Tibial nerve (tissue), 4 donors: ENCODE measurements around the gene TRPV6.

Experiments
- EP300 ChIP-seq, 2 donors: sonication (generic); formaldehyde crosslinking; IDR thresholded peaks; one replicate each; pipeline ENCODE4 v1.6.1; 2017; ENCODE audit warnings: antibody characterized with exemption in 2 of 2, mild to moderate bottlenecking in 1 of 2
- TF ChIP-seq, protein P1 (sequence below), 5 experiments: fragments of 200-600 bp in 3 of 5; fragments of 450-650 bp in 2 of 5; sonication (generic) in 3 of 5; IDR thresholded peaks; one replicate each; pipeline ENCODE4 v1.5.1; 2016 to 2019; ENCODE audit warnings: antibody characterized with exemption in 5 of 5, mild to moderate bottlenecking in 3 of 5, moderate library complexity in 2 of 5

DNA sequence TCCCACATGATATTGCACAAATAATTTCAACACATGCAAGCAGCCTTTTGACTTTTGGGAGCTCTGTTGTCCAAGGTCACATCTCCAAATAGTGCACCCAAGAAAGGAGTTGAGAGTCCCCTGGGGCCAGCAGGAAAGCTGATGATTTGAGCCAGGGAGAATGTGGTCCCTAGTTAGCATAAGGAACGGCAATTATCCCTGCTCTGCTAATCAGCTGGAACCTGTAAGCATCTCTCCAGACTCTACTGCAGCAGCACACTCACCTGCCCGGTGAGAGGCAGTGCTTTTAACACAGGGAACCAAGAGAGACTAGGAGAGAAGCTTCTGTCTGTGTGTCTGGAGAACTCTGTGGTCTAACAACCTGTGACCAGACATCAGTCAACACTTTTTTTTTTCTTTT, 31.0 kb upstream of the TRPV6 start:
- TF ChIP-seq, protein P1, sequence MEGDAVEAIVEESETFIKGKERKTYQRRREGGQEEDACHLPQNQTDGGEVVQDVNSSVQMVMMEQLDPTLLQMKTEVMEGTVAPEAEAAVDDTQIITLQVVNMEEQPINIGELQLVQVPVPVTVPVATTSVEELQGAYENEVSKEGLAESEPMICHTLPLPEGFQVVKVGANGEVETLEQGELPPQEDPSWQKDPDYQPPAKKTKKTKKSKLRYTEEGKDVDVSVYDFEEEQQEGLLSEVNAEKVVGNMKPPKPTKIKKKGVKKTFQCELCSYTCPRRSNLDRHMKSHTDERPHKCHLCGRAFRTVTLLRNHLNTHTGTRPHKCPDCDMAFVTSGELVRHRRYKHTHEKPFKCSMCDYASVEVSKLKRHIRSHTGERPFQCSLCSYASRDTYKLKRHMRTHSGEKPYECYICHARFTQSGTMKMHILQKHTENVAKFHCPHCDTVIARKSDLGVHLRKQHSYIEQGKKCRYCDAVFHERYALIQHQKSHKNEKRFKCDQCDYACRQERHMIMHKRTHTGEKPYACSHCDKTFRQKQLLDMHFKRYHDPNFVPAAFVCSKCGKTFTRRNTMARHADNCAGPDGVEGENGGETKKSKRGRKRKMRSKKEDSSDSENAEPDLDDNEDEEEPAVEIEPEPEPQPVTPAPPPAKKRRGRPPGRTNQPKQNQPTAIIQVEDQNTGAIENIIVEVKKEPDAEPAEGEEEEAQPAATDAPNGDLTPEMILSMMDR (IDR thresholded peaks at IDR 0.05) = no peak
- no peak for TF ChIP-seq EP300 (IDR thresholded peaks at IDR 0.05)
